Adipocyte (in vitro differentiated cells): Measurements from ENCODE around the gene SHROOM3.
A peak's percentile ranks its signal among the peaks of the same experiment; 100 is the strongest.

ENCODE experiments used
- DNase-seq: peaks from one replicate; pipeline ENCODE4 v3.0.0-alpha.2; 2015; ENCODE audit warnings: low read depth
- H3K27me3 ChIP-seq: replicated peaks from 2 replicates; pipeline ENCODE4 v1.7.0; 2013; ENCODE audit warnings: mild to moderate bottlenecking, low read length, moderate library complexity; ENCODE audit not compliant: control insufficient read depth, insufficient read depth
- H3K36me3 ChIP-seq: 2 replicates; pipeline ENCODE4 v1.7.0; 2013; ENCODE audit warnings: low read length, mild to moderate bottlenecking, moderate library complexity; ENCODE audit not compliant: control insufficient read depth, insufficient read depth, severe bottlenecking
- H3K4me1 ChIP-seq: 2 replicates; pipeline ENCODE4 v1.7.0; 2013; ENCODE audit warnings: mild to moderate bottlenecking, low read length, moderate library complexity; ENCODE audit not compliant: control insufficient read depth, insufficient read depth
- H3K4me3 ChIP-seq: 2 replicates; pipeline ENCODE4 v1.7.0; 2013; ENCODE audit warnings: mild to moderate bottlenecking, low read length, moderate library complexity
- H3K9ac ChIP-seq: 2 replicates; pipeline ENCODE4 v1.7.0; 2013; ENCODE audit warnings: mild to moderate bottlenecking, low read length, moderate library complexity
- H3K9me3 ChIP-seq: 2 replicates; pipeline ENCODE4 v1.7.0; 2013; ENCODE audit warnings: mild to moderate bottlenecking, low read length, moderate library complexity; ENCODE audit not compliant: control insufficient read depth

Gene SHROOM3

DNA sequence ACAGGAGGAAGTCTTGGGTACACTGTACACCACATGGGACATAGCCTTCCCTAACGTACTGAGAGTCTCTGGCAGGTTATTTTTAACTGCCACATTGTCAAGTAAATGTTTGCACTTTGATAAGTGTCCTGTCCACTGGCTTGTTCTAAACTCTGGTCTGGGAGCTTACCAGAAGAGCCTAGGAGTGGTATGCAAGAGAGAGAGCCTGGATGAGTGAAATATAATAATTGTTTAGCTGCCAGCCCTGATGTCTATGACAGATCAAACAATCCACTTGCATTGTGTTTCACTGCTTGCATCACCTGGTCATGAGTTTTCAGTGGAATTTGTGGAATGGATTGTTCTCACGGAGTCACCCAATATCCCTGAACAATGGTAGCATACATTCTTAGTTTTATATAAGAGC is 91.6 kb downstream of the SHROOM3 start:
- H3K36me3 ChIP-seq, result no peaks in the 10 kb centered on the region
- no peaks in the 10 kb centered on the region for H3K27me3 ChIP-seq
- no peak overlapping the region for H3K4me3 ChIP-seq
- peaks cover 3% of the 10 kb centered on the region for H3K9me3 ChIP-seq
- H3K9ac ChIP-seq, result no peak overlapping the region
- DNase-seq, result no peak
- peaks cover 2% of the 10 kb centered on the region for H3K4me1 ChIP-seq

DNA sequence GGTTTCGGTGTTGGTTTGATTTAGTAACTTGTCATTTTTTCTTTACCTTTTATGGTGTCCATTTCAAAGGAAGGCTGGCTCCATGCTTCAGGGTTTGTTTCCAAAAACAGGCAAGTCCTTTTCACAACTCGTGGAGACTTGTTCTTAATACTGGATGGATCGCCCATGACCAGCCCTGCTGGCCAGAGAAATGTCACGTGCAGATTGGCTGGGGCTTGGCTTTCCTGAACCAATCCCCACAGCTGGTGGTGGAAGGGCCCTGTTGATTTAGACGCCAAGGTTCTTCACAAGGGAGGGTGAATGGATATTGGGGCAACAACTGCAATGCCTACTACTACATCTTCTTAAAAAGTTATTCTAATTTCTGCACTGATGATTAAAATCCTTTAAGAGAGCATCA is 92.6 kb downstream of the SHROOM3 start:
- Histone ChIP-seq H3K27me3 (no peaks in the 10 kb centered on the region), H3K4me3 (no peak overlapping the region), H3K36me3 (no peaks in the 10 kb centered on the region), H3K9me3 (no peaks in the 10 kb centered on the region), H3K4me1 (peaks cover 6% of the 10 kb centered on the region), H3K9ac (no peak overlapping the region)
- DNase-seq, result no peak

DNA sequence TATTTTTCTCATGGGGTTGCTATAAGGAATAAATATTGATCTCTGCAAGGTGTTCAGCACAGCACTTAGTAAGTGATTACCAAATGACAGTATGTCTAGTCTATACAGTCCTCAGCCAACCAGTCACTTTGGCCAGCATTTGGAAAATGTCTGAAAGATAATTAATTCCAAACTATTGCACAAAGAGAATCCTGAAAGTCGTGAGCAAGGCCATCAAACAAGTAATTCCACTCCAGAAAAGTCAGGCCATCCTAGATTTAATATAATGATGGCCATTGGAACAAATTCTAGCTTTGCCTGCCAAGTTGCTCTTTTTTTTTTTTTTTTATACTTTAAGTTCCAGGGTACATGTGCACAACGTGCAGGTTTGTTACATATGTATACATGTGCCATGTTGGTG is 96.6 kb downstream of the SHROOM3 start:
- H3K4me1 ChIP-seq, result peaks cover 30% of the 10 kb centered on the region
- H3K36me3 ChIP-seq, result no peaks in the 10 kb centered on the region
- no peaks in the 10 kb centered on the region for H3K27me3 ChIP-seq
- H3K9me3 ChIP-seq, result no peaks in the 10 kb centered on the region
- DNase-seq, result no peak
- H3K9ac ChIP-seq, result no peak overlapping the region
- no peak overlapping the region for H3K4me3 ChIP-seq

DNA sequence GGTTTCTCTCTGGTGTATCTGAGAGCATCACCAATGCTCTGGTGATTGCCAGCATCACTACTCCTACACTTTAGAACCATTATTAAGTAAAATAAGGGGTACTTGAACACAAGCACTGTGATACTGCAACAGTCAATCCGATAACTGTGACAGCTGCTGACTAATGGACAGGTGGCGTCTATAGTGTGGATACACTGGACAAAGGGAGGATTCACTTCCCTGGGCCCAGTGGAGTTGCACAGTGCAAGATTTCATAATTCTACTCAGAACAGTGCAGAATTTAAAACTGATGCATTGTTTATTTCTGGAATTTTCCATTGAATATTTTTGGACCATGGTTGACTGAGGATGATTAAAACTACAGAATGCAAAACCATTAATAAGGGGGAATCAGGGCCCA is 97.8 kb downstream of the SHROOM3 start:
- Histone ChIP-seq H3K36me3 (no peaks in the 10 kb centered on the region), H3K9me3 (no peaks in the 10 kb centered on the region), H3K4me3 (no peak overlapping the region), H3K4me1 (peaks cover 29% of the 10 kb centered on the region), H3K9ac (peak overlapping the region; percentile 19), H3K27me3 (no peaks in the 10 kb centered on the region)
- no peak for DNase-seq

DNA sequence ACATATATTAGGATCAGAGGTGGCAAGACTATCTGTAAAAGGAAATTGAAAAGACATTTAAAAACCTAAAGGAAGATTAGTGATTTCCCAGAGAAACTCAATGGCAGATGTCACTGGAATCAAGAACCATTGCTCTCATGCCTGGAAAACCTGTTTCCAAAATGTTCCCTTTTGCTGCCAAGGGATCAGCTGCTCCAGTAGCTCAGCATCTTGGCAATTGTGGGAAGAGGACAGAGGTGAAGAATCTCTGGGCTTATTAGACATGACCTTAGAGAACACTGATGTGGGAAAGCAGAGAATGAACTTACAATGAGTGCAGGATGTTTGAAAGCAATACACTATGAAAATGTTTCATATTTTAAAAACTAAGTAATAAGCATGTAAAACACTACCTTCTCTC is 98.3 kb downstream of the SHROOM3 start:
- Histone ChIP-seq H3K9me3 (no peaks in the 10 kb centered on the region), H3K9ac (peak overlapping the region; percentile 19), H3K36me3 (no peaks in the 10 kb centered on the region), H3K27me3 (no peaks in the 10 kb centered on the region), H3K4me1 (peaks cover 29% of the 10 kb centered on the region), H3K4me3 (no peak overlapping the region)
- no peak for DNase-seq

DNA sequence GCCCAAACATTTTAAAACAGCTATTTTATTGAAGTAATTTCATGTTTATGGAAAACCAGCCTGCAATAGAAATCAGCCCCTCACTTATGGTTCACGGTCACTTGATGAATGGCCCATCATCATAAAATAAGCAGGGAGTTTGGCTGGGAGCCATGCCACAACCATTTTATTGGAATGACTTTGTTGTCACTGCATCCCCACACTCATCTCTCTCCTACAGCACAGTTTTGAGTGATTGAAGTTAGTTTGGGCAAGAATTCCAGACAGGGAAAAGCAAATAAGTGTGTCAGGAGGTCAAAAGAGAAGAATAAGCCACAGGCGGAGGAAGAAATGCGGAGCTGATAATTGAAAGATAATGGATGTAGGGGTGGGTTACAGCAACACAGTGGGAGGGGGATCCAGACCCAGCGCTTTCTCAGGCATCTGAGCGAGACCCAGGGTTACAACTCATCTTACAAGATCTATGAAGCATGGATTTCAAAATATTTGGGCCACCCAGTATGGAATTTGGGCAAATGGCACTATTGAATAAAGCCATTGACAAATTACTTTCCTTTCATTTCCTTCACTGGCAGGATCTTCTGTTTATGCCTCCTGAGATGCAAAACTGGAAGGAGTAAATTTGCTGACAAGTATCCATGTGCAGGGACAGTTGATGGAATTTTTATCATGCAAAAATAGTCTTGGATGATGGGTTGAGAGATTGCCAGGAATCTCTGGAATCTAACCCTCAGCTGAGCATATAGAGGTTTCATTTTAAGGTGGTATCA is 100.8 kb downstream of the SHROOM3 start:
- no peaks in the 10 kb centered on the region for H3K9me3 ChIP-seq
- no peaks in the 10 kb centered on the region for H3K36me3 ChIP-seq
- H3K4me1 ChIP-seq, result peaks cover 42% of the 10 kb centered on the region
- no peak for DNase-seq
- no peak overlapping the region for H3K4me3 ChIP-seq
- H3K9ac ChIP-seq, result no peak overlapping the region
- no peaks in the 10 kb centered on the region for H3K27me3 ChIP-seq

DNA sequence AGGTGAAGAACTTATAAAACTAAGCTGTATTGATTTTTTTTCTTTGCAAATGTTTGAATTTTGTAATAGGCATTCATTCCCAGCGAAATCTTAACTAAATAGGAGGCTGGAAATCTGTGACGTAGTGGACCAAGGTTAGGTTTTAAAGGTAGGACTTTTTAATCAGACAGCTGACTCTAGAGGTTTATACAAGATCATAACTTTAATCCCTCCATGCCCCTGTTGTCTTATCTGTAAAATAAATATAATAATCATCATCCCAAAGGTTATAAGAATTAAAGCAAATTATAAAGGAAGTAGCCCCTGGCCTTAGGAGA is 101.3 kb downstream of the SHROOM3 start:
- no peak overlapping the region for H3K9ac ChIP-seq
- no peak for DNase-seq
- no peaks in the 10 kb centered on the region for H3K9me3 ChIP-seq
- H3K27me3 ChIP-seq, result no peaks in the 10 kb centered on the region
- H3K4me1 ChIP-seq, result peaks cover 45% of the 10 kb centered on the region
- H3K36me3 ChIP-seq, result no peaks in the 10 kb centered on the region
- no peak overlapping the region for H3K4me3 ChIP-seq

DNA sequence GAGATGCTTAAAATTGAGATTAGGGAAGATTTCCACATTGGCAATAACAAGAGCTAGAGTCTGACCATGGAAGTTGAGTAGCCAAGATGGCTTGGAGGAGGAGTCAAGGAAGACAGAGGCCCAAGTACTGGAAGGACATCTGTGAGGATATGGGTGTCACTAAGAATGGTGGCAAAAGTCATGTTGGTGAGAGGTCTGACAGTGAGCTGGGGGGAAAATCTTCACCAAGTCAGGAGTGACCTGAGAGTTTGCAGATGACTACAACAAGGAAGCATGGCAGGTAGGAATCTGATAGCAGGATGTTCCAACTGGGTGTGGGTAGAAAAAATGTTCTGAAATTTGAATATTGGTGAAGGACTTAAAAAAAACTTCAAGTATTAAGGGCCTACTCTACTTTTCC is 103.3 kb downstream of the SHROOM3 start:
- Histone ChIP-seq H3K9ac (no peak overlapping the region), H3K9me3 (no peaks in the 10 kb centered on the region), H3K27me3 (no peaks in the 10 kb centered on the region), H3K36me3 (no peaks in the 10 kb centered on the region), H3K4me3 (no peak overlapping the region), H3K4me1 (peaks cover 35% of the 10 kb centered on the region)
- DNase-seq, result no peak

DNA sequence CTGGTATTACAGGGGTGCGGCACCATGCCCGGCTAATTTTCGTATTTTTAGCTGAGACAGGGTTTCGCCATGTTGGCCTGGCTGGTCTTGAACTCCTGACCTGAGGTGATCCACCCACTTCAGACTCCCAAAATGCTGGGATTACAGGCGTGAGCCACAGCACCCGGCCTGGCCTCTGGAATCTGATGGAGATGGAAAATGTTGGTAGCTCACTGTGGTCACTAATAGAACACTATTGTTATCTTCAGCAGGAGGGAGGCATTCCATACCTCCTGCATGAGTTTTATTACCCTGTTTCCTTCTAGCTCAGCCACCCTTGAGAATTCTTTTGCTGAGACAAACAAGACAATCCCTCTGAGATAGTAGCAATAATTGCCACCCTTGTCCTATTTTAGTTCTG is 105.0 kb downstream of the SHROOM3 start:
- DNase-seq, result peak; percentile 12
- Histone ChIP-seq H3K4me1 (peaks cover 24% of the 10 kb centered on the region), H3K27me3 (no peaks in the 10 kb centered on the region), H3K36me3 (no peaks in the 10 kb centered on the region), H3K9me3 (no peaks in the 10 kb centered on the region), H3K4me3 (no peak overlapping the region), H3K9ac (peak overlapping the region; percentile 45)

DNA sequence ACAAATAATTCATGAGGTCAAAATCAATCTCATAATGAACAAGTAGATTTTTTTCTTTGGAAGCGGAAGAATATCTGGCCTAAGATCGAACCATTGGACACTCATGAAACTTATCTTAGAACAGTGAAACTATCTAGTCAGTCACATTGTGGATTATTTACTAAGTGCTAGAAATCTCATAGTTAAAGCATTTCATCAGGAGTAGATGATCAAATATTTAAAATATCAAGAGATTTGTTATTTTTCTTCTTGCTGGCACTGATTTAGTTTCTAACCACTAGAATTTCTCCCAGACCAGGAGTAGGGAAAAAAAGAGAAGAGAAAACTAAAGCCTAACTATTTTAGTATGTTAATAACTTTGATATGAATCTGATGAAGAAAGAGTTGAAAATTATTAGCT is 105.5 kb downstream of the SHROOM3 start:
- peak overlapping the region; percentile 45 for H3K9ac ChIP-seq
- H3K4me1 ChIP-seq, result peaks cover 24% of the 10 kb centered on the region
- no peaks in the 10 kb centered on the region for H3K9me3 ChIP-seq
- no peaks in the 10 kb centered on the region for H3K36me3 ChIP-seq
- no peaks in the 10 kb centered on the region for H3K27me3 ChIP-seq
- no peak overlapping the region for H3K4me3 ChIP-seq
- peak; percentile 10 for DNase-seq

DNA sequence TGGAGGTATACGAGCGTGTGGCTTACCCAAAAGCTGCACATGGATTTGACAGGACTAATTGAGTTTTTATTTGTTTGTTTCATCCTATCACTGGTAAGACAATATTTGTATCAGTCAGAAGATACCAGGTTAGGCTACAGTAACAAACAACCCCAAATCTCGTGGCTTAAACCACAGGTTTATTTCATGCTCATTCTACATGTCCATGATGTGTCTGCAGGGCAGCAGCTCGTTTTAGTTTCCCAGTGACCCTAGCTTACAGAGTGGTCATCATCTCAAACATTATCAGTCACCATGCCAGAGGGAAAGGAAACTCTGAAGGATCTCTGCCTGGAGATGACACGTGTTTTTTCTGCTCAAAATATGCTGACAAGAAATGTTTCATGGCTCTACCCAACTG is 108.3 kb downstream of the SHROOM3 start:
- no peaks in the 10 kb centered on the region for H3K27me3 ChIP-seq
- H3K9ac ChIP-seq, result no peak overlapping the region
- no peaks in the 10 kb centered on the region for H3K36me3 ChIP-seq
- no peaks in the 10 kb centered on the region for H3K9me3 ChIP-seq
- H3K4me3 ChIP-seq, result no peak overlapping the region
- DNase-seq, result no peak
- peaks cover 27% of the 10 kb centered on the region for H3K4me1 ChIP-seq

DNA sequence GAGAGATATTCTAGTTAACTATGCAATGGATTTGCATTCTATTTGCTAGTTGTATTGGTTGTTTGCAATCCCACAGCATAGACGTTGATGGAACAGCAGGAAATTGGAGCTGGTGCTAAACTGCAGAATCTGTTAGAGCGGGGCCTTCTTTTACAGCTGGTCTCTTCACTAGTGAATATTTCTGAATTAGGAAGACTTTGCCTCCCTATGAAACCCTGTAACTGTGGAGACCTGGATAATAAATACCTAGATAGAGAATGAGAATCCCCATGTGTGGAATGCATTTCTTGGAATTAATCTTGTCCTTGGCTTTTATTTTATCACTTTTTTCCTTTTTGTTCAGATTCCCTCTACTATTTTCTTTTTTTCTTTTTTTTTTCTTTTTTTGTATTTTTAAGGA is 109.7 kb downstream of the SHROOM3 start:
- DNase-seq, result no peak
- Histone ChIP-seq H3K4me3 (no peak overlapping the region), H3K9ac (no peak overlapping the region), H3K4me1 (peaks cover 24% of the 10 kb centered on the region), H3K36me3 (no peaks in the 10 kb centered on the region), H3K9me3 (no peaks in the 10 kb centered on the region), H3K27me3 (no peaks in the 10 kb centered on the region)
